GM19023 (cell line): ENCODE measurements around the gene RGS2.

Experiments
- ATAC-seq: cut with Tn5 transposase; IDR thresholded peaks from one replicate; pipeline ENCODE4 v1.9.1; 2021; ENCODE audit warnings: mild to moderate bottlenecking, moderate library complexity; ENCODE audit not compliant: unreplicated experiment

The RGS2 gene, protein sequence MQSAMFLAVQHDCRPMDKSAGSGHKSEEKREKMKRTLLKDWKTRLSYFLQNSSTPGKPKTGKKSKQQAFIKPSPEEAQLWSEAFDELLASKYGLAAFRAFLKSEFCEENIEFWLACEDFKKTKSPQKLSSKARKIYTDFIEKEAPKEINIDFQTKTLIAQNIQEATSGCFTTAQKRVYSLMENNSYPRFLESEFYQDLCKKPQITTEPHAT

GRCh38 chr1:192808518-192809306 is at the start of gene RGS2:
RGS2 (plus strand) TSS chr1:192809039; CDS start chr1:192809072, 33 bp downstream.
- ATAC-seq = peak; percentile 94

- ATAC-seq = no peak
Observed at GRCh38 chr1:192759104-192759503, 49.7 kb upstream of the RGS2 start.

- ATAC-seq = no peak
Observed at GRCh38 chr1:192762265-192762664, 46.6 kb upstream of the RGS2 start.

- no peak for ATAC-seq
Observed at GRCh38 chr1:192763243-192763642, 45.6 kb upstream of the RGS2 start.

- ATAC-seq = no peak
Observed at GRCh38 chr1:192763756-192764155, 45.1 kb upstream of the RGS2 start.

GRCh38 chr1:192764675-192765074 is 44.2 kb upstream of the RGS2 start:
- ATAC-seq = no peak

GRCh38 chr1:192766009-192766625 is 42.7 kb upstream of the RGS2 start:
- no peak for ATAC-seq

- ATAC-seq = no peak
Observed at GRCh38 chr1:192766876-192767275, 42.0 kb upstream of the RGS2 start.

- no peak for ATAC-seq
Observed at GRCh38 chr1:192767798-192768197, 41.0 kb upstream of the RGS2 start.

DNA sequence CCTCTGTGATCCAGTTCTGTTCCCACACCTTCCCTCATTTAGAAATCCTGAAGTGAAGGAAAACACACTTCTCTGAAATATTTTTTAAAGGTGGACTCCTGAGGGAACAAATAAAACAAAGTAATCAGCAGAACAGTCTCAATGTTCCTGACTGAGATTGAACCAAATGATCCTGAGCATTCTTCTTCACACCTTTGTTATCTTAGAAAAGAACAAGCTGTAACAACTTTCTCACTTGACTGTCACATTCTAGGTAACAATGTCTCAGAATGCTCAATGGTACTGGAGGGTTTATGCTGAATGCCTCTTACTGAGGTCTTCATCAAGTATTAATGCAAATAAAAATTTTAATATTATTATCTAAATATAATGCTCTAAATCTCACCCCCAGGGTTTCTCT is 40.4 kb upstream of the RGS2 start:
- ATAC-seq = no peak

DNA sequence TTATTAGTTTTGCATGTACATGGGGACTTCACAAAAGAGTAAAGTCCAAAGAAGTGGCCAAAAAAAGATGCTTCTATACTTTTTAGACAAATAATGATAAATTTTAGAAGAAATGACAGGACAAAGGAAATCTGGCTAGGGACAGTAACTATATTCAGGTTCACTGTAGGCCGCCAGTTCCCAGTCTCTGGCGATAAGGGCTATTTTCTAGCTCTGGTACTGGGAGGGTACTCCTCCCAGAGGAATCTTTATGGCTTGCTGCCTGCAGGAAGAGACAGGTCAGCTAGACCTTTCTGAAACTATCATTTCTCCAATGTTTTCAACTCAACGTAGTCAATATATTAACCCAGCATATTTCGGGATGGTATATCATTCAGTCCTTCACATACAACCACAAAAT is 37.5 kb upstream of the RGS2 start:
- ATAC-seq = no peak

DNA sequence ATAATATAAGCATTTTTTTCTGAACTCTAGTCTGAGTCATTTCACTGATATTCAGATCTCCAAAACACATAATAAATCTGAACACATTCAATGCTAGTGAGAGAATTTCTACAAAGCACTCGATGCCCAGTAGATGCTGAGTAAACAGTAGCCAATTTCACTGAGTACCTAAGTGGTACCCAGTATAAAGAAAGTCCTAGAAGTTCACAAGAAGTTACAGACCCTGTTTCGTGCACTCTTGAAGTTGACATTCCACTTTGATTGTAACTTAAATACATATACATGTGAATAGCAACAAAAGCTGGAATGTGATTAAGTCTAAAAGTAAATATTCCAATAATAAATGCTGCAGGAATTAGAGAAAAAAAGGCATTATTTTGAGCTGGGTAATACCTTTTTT is 33.2 kb upstream of the RGS2 start:
- no peak for ATAC-seq

- no peak for ATAC-seq
Observed at GRCh38 chr1:192776206-192776605, 32.6 kb upstream of the RGS2 start.

DNA sequence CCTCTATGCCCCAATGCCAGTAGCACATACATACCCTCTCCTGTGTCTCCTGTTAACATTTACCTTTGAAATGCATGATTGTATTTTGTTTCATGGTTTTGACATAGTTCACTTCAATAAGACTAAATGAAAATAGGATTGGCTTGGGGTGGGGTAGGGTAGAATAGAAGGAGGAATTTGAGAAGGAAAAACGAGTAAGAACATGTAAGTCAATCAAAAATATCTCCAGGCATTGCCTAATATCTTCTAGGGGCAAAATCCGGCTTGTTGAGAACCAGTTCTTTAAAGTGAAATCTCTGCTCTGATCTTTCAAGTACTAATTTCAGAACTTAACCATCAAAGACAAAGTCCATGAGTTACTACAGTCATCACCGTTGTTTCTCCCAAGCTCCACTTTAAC is 31.8 kb upstream of the RGS2 start:
- no peak for ATAC-seq

GRCh38 chr1:192783791-192784190 is 25.0 kb upstream of the RGS2 start:
- ATAC-seq = no peak

GRCh38 chr1:192784397-192784796 is 24.4 kb upstream of the RGS2 start:
- no peak for ATAC-seq

DNA sequence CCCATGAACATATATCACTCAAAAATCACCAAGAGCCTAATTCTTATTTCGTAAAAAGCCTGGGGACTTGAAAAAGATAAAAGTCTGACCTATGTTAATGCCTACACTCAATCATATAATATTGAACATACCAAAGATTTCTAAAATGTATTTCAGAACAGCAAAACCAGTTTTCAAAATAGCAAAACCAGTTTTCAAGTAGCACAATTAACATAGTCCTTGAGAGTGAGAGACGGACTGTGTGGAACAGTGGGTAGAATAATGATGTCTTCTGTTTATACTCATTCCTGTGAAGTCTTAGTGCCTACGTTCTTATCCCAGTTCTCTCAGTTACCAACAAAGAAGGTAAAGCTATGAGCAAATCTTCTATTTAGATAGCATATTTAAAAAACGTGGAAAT is 22.3 kb upstream of the RGS2 start:
- ATAC-seq = no peak

DNA sequence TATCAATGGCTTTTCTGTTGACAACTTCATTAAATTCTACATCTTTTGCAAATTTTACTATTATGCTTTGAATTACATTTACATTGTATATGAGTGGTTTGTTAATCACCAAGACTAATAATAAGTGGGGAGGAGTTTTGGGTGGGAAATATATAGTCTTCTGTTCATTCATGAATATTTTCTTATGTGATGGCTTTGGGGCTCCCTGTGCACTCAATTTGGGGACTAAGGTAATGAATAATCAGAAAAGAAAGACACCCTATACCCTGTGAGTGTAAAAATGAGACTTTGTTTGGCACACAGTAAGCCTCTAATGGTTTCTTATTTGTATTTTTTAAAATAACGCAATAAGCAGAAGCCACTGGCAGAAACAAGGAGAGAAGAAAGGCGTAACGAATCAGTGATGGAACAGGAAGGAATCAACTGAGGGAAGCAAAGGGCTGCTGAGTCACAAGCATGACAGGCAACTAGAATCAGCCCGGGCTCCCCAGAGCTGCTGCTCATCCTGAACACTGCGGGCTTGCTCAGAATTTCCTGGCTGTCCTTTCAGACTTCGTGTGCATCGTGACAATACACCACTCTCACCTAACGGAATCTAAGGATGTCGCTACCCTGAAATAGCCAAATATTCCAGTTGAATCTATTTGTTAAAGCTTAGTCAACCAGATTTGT is 20.8 kb upstream of the RGS2 start:
- ATAC-seq = no peak

- ATAC-seq = no peak
Observed at GRCh38 chr1:192789871-192790270, 19.0 kb upstream of the RGS2 start.

DNA sequence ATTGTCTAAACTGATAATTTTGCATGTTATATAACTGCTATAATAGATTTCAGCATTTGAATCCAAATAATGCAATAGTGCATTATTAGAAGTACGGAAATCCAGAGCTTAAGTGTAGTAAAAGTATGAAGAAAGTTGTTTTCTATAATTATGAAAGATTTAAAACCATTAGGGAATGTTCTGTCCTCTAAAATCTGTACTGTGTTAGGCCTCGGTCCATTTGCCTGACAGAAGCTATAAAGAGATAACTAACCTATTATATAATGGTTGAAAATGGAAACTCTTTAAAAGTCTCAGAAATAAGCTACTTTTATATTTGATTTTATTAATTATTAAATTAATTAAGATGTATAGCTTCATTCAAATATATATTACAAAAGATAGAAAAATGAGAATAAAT is 16.2 kb upstream of the RGS2 start:
- no peak for ATAC-seq

DNA sequence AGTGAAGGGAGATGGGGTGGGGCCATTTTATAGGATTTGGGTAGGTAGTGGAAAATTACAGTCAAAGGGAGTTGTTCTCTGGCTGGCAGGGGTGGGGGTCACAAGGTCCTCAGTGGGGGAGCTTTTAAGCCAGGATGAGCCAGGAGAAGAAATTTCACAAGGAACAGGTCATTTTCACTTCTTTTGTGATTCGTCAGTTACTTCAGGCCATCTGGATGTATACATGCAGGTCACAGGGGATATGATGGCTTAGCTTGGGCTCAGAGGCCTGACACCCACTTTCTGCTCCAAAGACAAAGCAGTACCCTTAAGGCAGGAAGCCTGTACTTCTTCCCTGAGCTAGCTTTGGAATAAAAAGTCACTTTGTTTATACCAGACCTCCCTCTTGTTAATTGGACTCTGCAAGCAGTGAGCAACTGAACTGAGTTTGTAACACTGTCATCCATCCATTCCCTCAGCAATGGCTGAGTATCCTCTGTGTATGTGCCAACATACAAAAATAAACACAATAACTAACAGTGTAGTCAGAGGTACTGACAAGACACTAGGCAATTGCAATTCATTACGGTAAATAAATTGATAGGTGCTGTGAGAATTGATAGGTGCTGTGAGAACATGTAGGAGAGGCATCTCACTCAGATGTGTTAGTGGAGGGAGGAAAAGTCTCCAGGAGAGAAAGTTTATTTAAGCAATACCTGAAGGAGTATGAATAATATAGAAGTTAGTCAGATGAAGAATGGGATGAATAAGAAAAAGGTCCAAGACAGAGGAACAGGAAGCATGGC is 14.7 kb upstream of the RGS2 start:
- ATAC-seq = no peak
